ENCODE data around the gene USP3.
A peak's percentile ranks its signal among the peaks of the same experiment; 100 is the strongest.

The USP3 gene

GRCh38 chr15:63554337-63554927, 50.0 kb downstream of the USP3 start:
- H3K27ac ChIP-seq (replicated peaks; ENCODE audit: low read length) = no peak overlapping the region
- H2BK120ac ChIP-seq (ENCODE audit: low read depth, low read length) = no peak overlapping the region
- H2AK5ac ChIP-seq (ENCODE audit: low read depth, low read length) = no peak overlapping the region
- no peaks in the 10 kb centered on the region for H3K9me3 ChIP-seq (replicated peaks in 1 of 2; ENCODE audit: control insufficient read depth in 2 of 2, insufficient read depth in 1 of 2, low read depth in 1 of 2, low read length in 2 of 2)
- H2AFZ ChIP-seq (ENCODE audit: low read length) = no peak overlapping the region
- H4K8ac ChIP-seq (ENCODE audit: low read depth, low read length) = no peak overlapping the region
- no peak overlapping the region for H2BK15ac ChIP-seq (ENCODE audit: low read length)
- H3K14ac ChIP-seq (ENCODE audit: low read length) = no peak overlapping the region
- H2BK5ac ChIP-seq (ENCODE audit: low read length) = no peak overlapping the region
- H3K79me1 ChIP-seq (ENCODE audit: low read depth, low read length) = peaks cover 2% of the 10 kb centered on the region
- no peak overlapping the region for H3K23ac ChIP-seq (ENCODE audit: low read depth, low read length, poor library complexity)
- no peak overlapping the region for H3K4me3 ChIP-seq (ENCODE audit: low read length in 2 of 2)
- no peak overlapping the region for H4K91ac ChIP-seq (ENCODE audit: low read depth, low read length, poor library complexity)
- DNase-seq (ENCODE audit: low spot score) = no peak
- no peak overlapping the region for H3K9ac ChIP-seq (ENCODE audit: low read depth, low read length, poor library complexity)
- peaks cover 0 to 22% of the 10 kb centered on the region in 2 donors for H3K4me1 ChIP-seq (ENCODE audit: control insufficient read depth in 2 of 2, insufficient read depth in 1 of 2, low read depth in 1 of 2, low read length in 2 of 2)
- H3K4me2 ChIP-seq (ENCODE audit: insufficient read depth, low read length, poor library complexity, severe bottlenecking) = no peak overlapping the region
- H2BK12ac ChIP-seq (ENCODE audit: low read length) = no peak overlapping the region
- no CpG with 5 or more reads among the region's 2 CpGs for WGBS, 2 donors (ENCODE audit: extremely low coverage in 2 of 2, insufficient read length in 2 of 2, insufficient replicate concordance in 1 of 2)
- peaks cover 7 to 63% of the 10 kb centered on the region in 2 donors for H3K36me3 ChIP-seq (replicated peaks in 1 of 2; ENCODE audit: control insufficient read depth in 2 of 2, insufficient read depth in 2 of 2, low read length in 2 of 2)
- no peak overlapping the region for H3K18ac ChIP-seq (ENCODE audit: low read length)
- no peak overlapping the region for H3K4ac ChIP-seq (ENCODE audit: low read length)
- H3K27me3 ChIP-seq (ENCODE audit: control insufficient read depth in 3 of 3, insufficient read depth in 3 of 3, low read depth in 1 of 3, low read length in 3 of 3) = no peaks in the 10 kb centered on the region

- Histone ChIP-seq H3K27me3 (ENCODE audit: control insufficient read depth in 3 of 3, insufficient read depth in 3 of 3, low read depth in 1 of 3, low read length in 3 of 3) (no peaks in the 10 kb centered on the region), H2BK5ac (ENCODE audit: low read length) (no peak overlapping the region), H2BK12ac (ENCODE audit: low read length) (no peak overlapping the region), H3K14ac (ENCODE audit: low read length) (no peak overlapping the region), H3K79me1 (ENCODE audit: low read depth, low read length) (peaks cover 2% of the 10 kb centered on the region), H3K4ac (ENCODE audit: low read length) (no peak overlapping the region), H3K23ac (ENCODE audit: low read depth, low read length, poor library complexity) (no peak overlapping the region), H4K8ac (ENCODE audit: low read depth, low read length) (no peak overlapping the region), H3K18ac (ENCODE audit: low read length) (no peak overlapping the region), H2BK15ac (ENCODE audit: low read length) (no peak overlapping the region), H4K91ac (ENCODE audit: low read depth, low read length, poor library complexity) (no peak overlapping the region), H2AFZ (ENCODE audit: low read length) (no peak overlapping the region), H3K27ac (replicated peaks; ENCODE audit: low read length) (no peak overlapping the region), H3K9me3 (replicated peaks in 1 of 2; ENCODE audit: control insufficient read depth in 2 of 2, insufficient read depth in 1 of 2, low read depth in 1 of 2, low read length in 2 of 2) (no peaks in the 10 kb centered on the region), H3K9ac (ENCODE audit: low read depth, low read length, poor library complexity) (no peak overlapping the region), H3K4me3 (ENCODE audit: low read length in 2 of 2) (no peak overlapping the region), H3K4me2 (ENCODE audit: insufficient read depth, low read length, poor library complexity, severe bottlenecking) (no peak overlapping the region), H2AK5ac (ENCODE audit: low read depth, low read length) (no peak overlapping the region), H3K36me3 (replicated peaks in 1 of 2; ENCODE audit: control insufficient read depth in 2 of 2, insufficient read depth in 2 of 2, low read length in 2 of 2) (peaks cover 8 to 73% of the 10 kb centered on the region in 2 donors), H3K4me1 (ENCODE audit: control insufficient read depth in 2 of 2, insufficient read depth in 1 of 2, low read depth in 1 of 2, low read length in 2 of 2) (peaks cover 0 to 22% of the 10 kb centered on the region in 2 donors), H2BK120ac (ENCODE audit: low read depth, low read length) (no peak overlapping the region)
- DNase-seq (ENCODE audit: low spot score) = no peak
Observed at GRCh38 chr15:63555507-63555906, 51.1 kb downstream of the USP3 start.

- Histone ChIP-seq H3K18ac (ENCODE audit: low read length) (no peak overlapping the region), H3K27ac (replicated peaks; ENCODE audit: low read length) (no peak overlapping the region), H3K27me3 (ENCODE audit: control insufficient read depth in 3 of 3, insufficient read depth in 3 of 3, low read depth in 1 of 3, low read length in 3 of 3) (no peaks in the 10 kb centered on the region), H4K8ac (ENCODE audit: low read depth, low read length) (no peak overlapping the region), H2BK15ac (ENCODE audit: low read length) (no peak overlapping the region), H3K14ac (ENCODE audit: low read length) (no peak overlapping the region), H3K4me3 (ENCODE audit: low read length in 2 of 2) (peak overlapping the region in 1 of 2 donors; percentile 34), H4K91ac (ENCODE audit: low read depth, low read length, poor library complexity) (no peak overlapping the region), H2BK12ac (ENCODE audit: low read length) (no peak overlapping the region), H3K9me3 (replicated peaks in 1 of 2; ENCODE audit: control insufficient read depth in 2 of 2, insufficient read depth in 1 of 2, low read depth in 1 of 2, low read length in 2 of 2) (no peaks in the 10 kb centered on the region), H2BK120ac (ENCODE audit: low read depth, low read length) (no peak overlapping the region), H3K9ac (ENCODE audit: low read depth, low read length, poor library complexity) (no peak overlapping the region), H3K23ac (ENCODE audit: low read depth, low read length, poor library complexity) (no peak overlapping the region), H3K4me2 (ENCODE audit: insufficient read depth, low read length, poor library complexity, severe bottlenecking) (no peak overlapping the region), H2AFZ (ENCODE audit: low read length) (no peak overlapping the region), H3K79me1 (ENCODE audit: low read depth, low read length) (peaks cover 2% of the 10 kb centered on the region), H2BK5ac (ENCODE audit: low read length) (no peak overlapping the region), H2AK5ac (ENCODE audit: low read depth, low read length) (no peak overlapping the region), H3K4ac (ENCODE audit: low read length) (no peak overlapping the region), H3K36me3 (replicated peaks in 1 of 2; ENCODE audit: control insufficient read depth in 2 of 2, insufficient read depth in 2 of 2, low read length in 2 of 2) (peaks cover 9 to 77% of the 10 kb centered on the region in 2 donors), H3K4me1 (ENCODE audit: control insufficient read depth in 2 of 2, insufficient read depth in 1 of 2, low read depth in 1 of 2, low read length in 2 of 2) (peaks cover 0 to 22% of the 10 kb centered on the region in 2 donors)
- no peak for DNase-seq (ENCODE audit: low spot score)
- WGBS, 2 donors (ENCODE audit: extremely low coverage in 2 of 2, insufficient read length in 2 of 2, insufficient replicate concordance in 1 of 2) = no CpG with 5 or more reads among the region's 6 CpGs
Observed at GRCh38 chr15:63556246-63556645, 51.9 kb downstream of the USP3 start.

- Histone ChIP-seq H3K4ac (ENCODE audit: low read length) (no peak overlapping the region), H2AK5ac (ENCODE audit: low read depth, low read length) (no peak overlapping the region), H3K18ac (ENCODE audit: low read length) (no peak overlapping the region), H3K14ac (ENCODE audit: low read length) (no peak overlapping the region), H2AFZ (ENCODE audit: low read length) (no peak overlapping the region), H3K9ac (ENCODE audit: low read depth, low read length, poor library complexity) (no peak overlapping the region), H3K23ac (ENCODE audit: low read depth, low read length, poor library complexity) (no peak overlapping the region), H3K27ac (replicated peaks; ENCODE audit: low read length) (no peak overlapping the region), H2BK120ac (ENCODE audit: low read depth, low read length) (no peak overlapping the region), H4K8ac (ENCODE audit: low read depth, low read length) (no peak overlapping the region), H3K27me3 (ENCODE audit: control insufficient read depth in 3 of 3, insufficient read depth in 3 of 3, low read depth in 1 of 3, low read length in 3 of 3) (no peaks in the 10 kb centered on the region), H3K9me3 (replicated peaks in 1 of 2; ENCODE audit: control insufficient read depth in 2 of 2, insufficient read depth in 1 of 2, low read depth in 1 of 2, low read length in 2 of 2) (no peaks in the 10 kb centered on the region), H2BK15ac (ENCODE audit: low read length) (no peak overlapping the region), H4K91ac (ENCODE audit: low read depth, low read length, poor library complexity) (no peak overlapping the region), H2BK12ac (ENCODE audit: low read length) (no peak overlapping the region), H3K79me1 (ENCODE audit: low read depth, low read length) (peaks cover 2% of the 10 kb centered on the region), H2BK5ac (ENCODE audit: low read length) (no peak overlapping the region), H3K4me2 (ENCODE audit: insufficient read depth, low read length, poor library complexity, severe bottlenecking) (no peak overlapping the region), H3K36me3 (replicated peaks in 1 of 2; ENCODE audit: control insufficient read depth in 2 of 2, insufficient read depth in 2 of 2, low read length in 2 of 2) (peaks cover 12 to 82% of the 10 kb centered on the region in 2 donors), H3K4me3 (ENCODE audit: low read length in 2 of 2) (no peak overlapping the region), H3K4me1 (ENCODE audit: control insufficient read depth in 2 of 2, insufficient read depth in 1 of 2, low read depth in 1 of 2, low read length in 2 of 2) (peaks cover 0 to 21% of the 10 kb centered on the region in 2 donors)
- WGBS, 2 donors (ENCODE audit: extremely low coverage in 2 of 2, insufficient read length in 2 of 2, insufficient replicate concordance in 1 of 2) = no CpG with 5 or more reads among the region's 7 CpGs
- no peak for DNase-seq (ENCODE audit: low spot score)
Observed at GRCh38 chr15:63556736-63557135, 52.3 kb downstream of the USP3 start.
